A549 (cell line): ENCODE measurements around the gene CDCP1.

Source experiments
- EHMT2 ChIP-seq: fragments of 200-600 bp; sonication (generic); IDR thresholded peaks from 2 replicates; pipeline ENCODE4 v1.6.1; 2016; ENCODE audit warnings: antibody characterized with exemption, low read depth, mild to moderate bottlenecking, moderate library complexity
- EP300 ChIP-seq, 2 experiments: fragments of >200 bp; sonication (Bioruptor Twin); formaldehyde crosslinking; IDR thresholded peaks; 2 replicates in 1 of 2; 3 replicates in 1 of 2; pipeline ENCODE4 v1.6.1; 2016 to 2017
- ESRRA ChIP-seq: fragments of 150-350 bp; IDR thresholded peaks from 2 replicates; pipeline ENCODE4 v1.6.1; 2014; ENCODE audit warnings: mild to moderate bottlenecking, low read length, borderline replicate concordance
- TP53 ChIP-seq: fragments of 250-450 bp; sonication (Bioruptor Pico); IDR thresholded peaks from 2 replicates; pipeline ENCODE4 v1.5.0; 2021; ENCODE audit warnings: mild to moderate bottlenecking, moderate library complexity
- TF ChIP-seq, protein P1 (sequence below): fragments of 450-650 bp; IDR thresholded peaks from 2 replicates; pipeline ENCODE4 v1.6.1; 2014; ENCODE audit warnings: antibody characterized with exemption

DNA sequence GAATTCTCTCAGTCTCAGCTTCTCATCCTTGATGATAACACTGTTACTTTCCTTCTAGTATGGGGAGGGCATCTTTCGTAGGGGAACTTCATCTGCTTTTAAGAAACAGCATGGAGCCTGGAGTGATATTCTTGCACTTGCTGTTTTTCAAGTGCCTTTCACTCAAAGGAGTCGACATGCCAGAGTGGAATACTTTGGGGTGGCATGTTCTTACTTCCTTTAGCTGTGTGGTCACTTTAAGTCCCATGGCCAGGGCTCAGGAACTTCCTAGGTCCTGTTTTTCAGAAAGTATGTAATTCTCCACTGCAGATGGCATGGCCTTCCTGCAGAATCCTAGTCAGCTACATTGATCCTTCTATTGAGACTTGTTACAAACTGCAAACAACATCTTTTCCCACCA is 28.1 kb upstream of the CDCP1 start:
- no peak for TF ChIP-seq EP300 (IDR thresholded peaks at IDR 0.05)
- no peak for TF ChIP-seq TP53 (CRISPR knock-in tag)
- TF ChIP-seq EHMT2 = no peak
- TF ChIP-seq ESRRA = no peak
- TF ChIP-seq, protein P1, sequence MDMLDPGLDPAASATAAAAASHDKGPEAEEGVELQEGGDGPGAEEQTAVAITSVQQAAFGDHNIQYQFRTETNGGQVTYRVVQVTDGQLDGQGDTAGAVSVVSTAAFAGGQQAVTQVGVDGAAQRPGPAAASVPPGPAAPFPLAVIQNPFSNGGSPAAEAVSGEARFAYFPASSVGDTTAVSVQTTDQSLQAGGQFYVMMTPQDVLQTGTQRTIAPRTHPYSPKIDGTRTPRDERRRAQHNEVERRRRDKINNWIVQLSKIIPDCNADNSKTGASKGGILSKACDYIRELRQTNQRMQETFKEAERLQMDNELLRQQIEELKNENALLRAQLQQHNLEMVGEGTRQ = no peak
